Activated CD8-positive, alpha-beta memory T cell treated with anti-CD3 and anti-CD28 coated beads, Interleukin-2, amount 50 U/mL, for 1 hour (primary cell): ENCODE data around the gene SIX3.

Experiments
- DNase-seq: peaks from one replicate; pipeline ENCODE4 v3.0.0-alpha.2; 2020; ENCODE audit errors: extremely low read depth

SIX3 gene

GRCh38 chr2:44931198-44931780 is 10.2 kb upstream of the SIX3 start:
- DNase-seq, result no peak

- no peak for DNase-seq
Observed at GRCh38 chr2:44932079-44932478, 9.4 kb upstream of the SIX3 start.

- DNase-seq, result no peak
Observed at GRCh38 chr2:44932564-44933392, 8.7 kb upstream of the SIX3 start.

- DNase-seq, result no peak
Observed at GRCh38 chr2:44933434-44933951, 8.0 kb upstream of the SIX3 start.

- no peak for DNase-seq
Observed at GRCh38 chr2:44934038-44934982, 7.2 kb upstream of the SIX3 start.

- DNase-seq, result no peak
Observed at GRCh38 chr2:44934983-44935728, 6.3 kb upstream of the SIX3 start.

GRCh38 chr2:44935729-44936098 is 5.8 kb upstream of the SIX3 start:
- DNase-seq, result no peak

GRCh38 chr2:44936275-44936674 is 5.2 kb upstream of the SIX3 start:
- no peak for DNase-seq

- DNase-seq, result no peak
Observed at GRCh38 chr2:44936715-44937687, 4.5 kb upstream of the SIX3 start.

GRCh38 chr2:44937688-44938240 is 3.7 kb upstream of the SIX3 start:
- no peak for DNase-seq

GRCh38 chr2:44938287-44939105 is 3.0 kb upstream of the SIX3 start:
- no peak for DNase-seq

- no peak for DNase-seq
Observed at GRCh38 chr2:44939106-44940048, 2.1 kb upstream of the SIX3 start.

- no peak for DNase-seq
Observed at GRCh38 chr2:44940049-44940494, 1.4 kb upstream of the SIX3 start.

GRCh38 chr2:44940732-44941464 is 604 bp upstream of the SIX3 start:
- no peak for DNase-seq

- no peak for DNase-seq
Observed at GRCh38 chr2:44942304-44943030, 965 bp downstream of the SIX3 start.

- DNase-seq, result no peak
Observed at GRCh38 chr2:44943031-44943692, 1.7 kb downstream of the SIX3 start.
